ENCODE results near the gene MYO9A. TPM values are rescaled to one million over a fixed set of nuclear protein-coding genes. Genes with fewer than 3 reads are reported as not detected.
A peak's percentile ranks its signal among the peaks of the same experiment; 100 is the strongest.
"Not testable (repeated sequence)": the region's sequence is repeated elsewhere in the genome, so short reads cannot be mapped to it uniquely, and the experiment has no call there.

Gene MYO9A
- total and polyA plus RNA-seq, 4 donors = 17.2 to 116 (median 40.4) TPM

GRCh38 chr15:71999807-72000206 is 118.1 kb downstream of the MYO9A start:
- H3K27me3 ChIP-seq (ENCODE audit: control insufficient read depth, insufficient read depth, low read length) = no peaks in the 10 kb centered on the region
- H3K4me1 ChIP-seq (ENCODE audit: control insufficient read depth, insufficient read depth, low read length) = no peaks in the 10 kb centered on the region
- no CpG with 5 or more reads among the region's 1 CpG for WGBS (ENCODE audit: insufficient coverage)
- no peaks in the 10 kb centered on the region for H3K9me3 ChIP-seq (ENCODE audit: control insufficient read depth, insufficient read depth, low read length)
- H3K4me3 ChIP-seq (ENCODE audit: low read depth, low read length) = no peak overlapping the region
- no peak overlapping the region for H3K27ac ChIP-seq (ENCODE audit: low read depth, low read length)
- DNase-seq (ENCODE audit: low read depth in 4 of 6, low spot score in 6 of 6) = no peak
- peaks cover 2% of the 10 kb centered on the region for H3K36me3 ChIP-seq (ENCODE audit: control insufficient read depth, insufficient read depth, low read length)

GRCh38 chr15:71998717-71999116 is 119.2 kb downstream of the MYO9A start:
- not testable (repeated sequence) for H3K9me3 ChIP-seq (ENCODE audit: control insufficient read depth, insufficient read depth, low read length); H3K27ac ChIP-seq (ENCODE audit: low read depth, low read length); H3K27me3 ChIP-seq (ENCODE audit: control insufficient read depth, insufficient read depth, low read length); DNase-seq (ENCODE audit: low read depth in 4 of 6, low spot score in 6 of 6); H3K36me3 ChIP-seq (ENCODE audit: control insufficient read depth, insufficient read depth, low read length); H3K4me1 ChIP-seq (ENCODE audit: control insufficient read depth, insufficient read depth, low read length); H3K4me3 ChIP-seq (ENCODE audit: low read depth, low read length)
- WGBS (ENCODE audit: insufficient coverage) = no CpG with 5 or more reads among the region's 6 CpGs

- no CpG with 5 or more reads among the region's 4 CpGs for WGBS (ENCODE audit: insufficient coverage)
- Histone ChIP-seq H3K4me1 (ENCODE audit: control insufficient read depth, insufficient read depth, low read length) (no peaks in the 10 kb centered on the region), H3K36me3 (ENCODE audit: control insufficient read depth, insufficient read depth, low read length) (no peaks in the 10 kb centered on the region)
These were observed 120.3 kb downstream of the MYO9A start for GRCh38 chr15:71997691-71998090.

GRCh38 chr15:71975816-71976150 is 142.2 kb downstream of the MYO9A start:
- no peak overlapping the region for H3K27ac ChIP-seq (ENCODE audit: low read depth, low read length)
- no peaks in the 10 kb centered on the region for H3K27me3 ChIP-seq (ENCODE audit: control insufficient read depth, insufficient read depth, low read length)
- H3K9me3 ChIP-seq (ENCODE audit: control insufficient read depth, insufficient read depth, low read length) = no peaks in the 10 kb centered on the region
- WGBS (ENCODE audit: insufficient coverage) = 54% methylated on average over 3 of the region's 6 CpGs
- H3K36me3 ChIP-seq (ENCODE audit: control insufficient read depth, insufficient read depth, low read length) = peaks cover 9% of the 10 kb centered on the region
- no peaks in the 10 kb centered on the region for H3K4me1 ChIP-seq (ENCODE audit: control insufficient read depth, insufficient read depth, low read length)
- no peak overlapping the region for H3K4me3 ChIP-seq (ENCODE audit: low read depth, low read length)
- no peak for DNase-seq (ENCODE audit: low read depth in 4 of 6, low spot score in 6 of 6)

More at GRCh38 chr15:71997691-71998090, 120.3 kb downstream of the MYO9A start:
- H3K27ac ChIP-seq (ENCODE audit: low read depth, low read length) = no peak overlapping the region
- DNase-seq (ENCODE audit: low read depth in 4 of 6, low spot score in 6 of 6) = peak in 1 of 6 donors; percentile 2
- H3K27me3 ChIP-seq (ENCODE audit: control insufficient read depth, insufficient read depth, low read length) = no peaks in the 10 kb centered on the region
- H3K9me3 ChIP-seq (ENCODE audit: control insufficient read depth, insufficient read depth, low read length) = no peaks in the 10 kb centered on the region
- no peak overlapping the region for H3K4me3 ChIP-seq (ENCODE audit: low read depth, low read length)

- H3K4me3 ChIP-seq (ENCODE audit: low read depth, low read length) = no peak overlapping the region
- H3K27ac ChIP-seq (ENCODE audit: low read depth, low read length) = no peak overlapping the region
- no peaks in the 10 kb centered on the region for H3K27me3 ChIP-seq (ENCODE audit: control insufficient read depth, insufficient read depth, low read length)
- H3K4me1 ChIP-seq (ENCODE audit: control insufficient read depth, insufficient read depth, low read length) = no peaks in the 10 kb centered on the region
- H3K36me3 ChIP-seq (ENCODE audit: control insufficient read depth, insufficient read depth, low read length) = peaks cover 9% of the 10 kb centered on the region
- 100% methylated on average over 1 of the region's 3 CpGs for WGBS (ENCODE audit: insufficient coverage)
- no peak for DNase-seq (ENCODE audit: low read depth in 4 of 6, low spot score in 6 of 6)
- H3K9me3 ChIP-seq (ENCODE audit: control insufficient read depth, insufficient read depth, low read length) = no peaks in the 10 kb centered on the region
These were observed 143.7 kb downstream of the MYO9A start for GRCh38 chr15:71974211-71974610.

GRCh38 chr15:71973366-71973765 is 144.6 kb downstream of the MYO9A start:
- no peak for DNase-seq (ENCODE audit: low read depth in 4 of 6, low spot score in 6 of 6)
- H3K9me3 ChIP-seq (ENCODE audit: control insufficient read depth, insufficient read depth, low read length) = no peaks in the 10 kb centered on the region
- no peaks in the 10 kb centered on the region for H3K27me3 ChIP-seq (ENCODE audit: control insufficient read depth, insufficient read depth, low read length)
- peaks cover 9% of the 10 kb centered on the region for H3K36me3 ChIP-seq (ENCODE audit: control insufficient read depth, insufficient read depth, low read length)
- no CpG with 5 or more reads among the region's 5 CpGs for WGBS (ENCODE audit: insufficient coverage)
- no peak overlapping the region for H3K4me3 ChIP-seq (ENCODE audit: low read depth, low read length)
- no peaks in the 10 kb centered on the region for H3K4me1 ChIP-seq (ENCODE audit: control insufficient read depth, insufficient read depth, low read length)
- no peak overlapping the region for H3K27ac ChIP-seq (ENCODE audit: low read depth, low read length)

- H3K36me3 ChIP-seq (ENCODE audit: control insufficient read depth, insufficient read depth, low read length) = no peaks in the 10 kb centered on the region
- 100% methylated on average over 1 of the region's 2 CpGs for WGBS (ENCODE audit: insufficient coverage)
These were observed 146.0 kb downstream of the MYO9A start for GRCh38 chr15:71971905-71972304.

GRCh38 chr15:71970435-71970834 is 147.5 kb downstream of the MYO9A start:
- no peaks in the 10 kb centered on the region for H3K9me3 ChIP-seq (ENCODE audit: control insufficient read depth, insufficient read depth, low read length)
- H3K27me3 ChIP-seq (ENCODE audit: control insufficient read depth, insufficient read depth, low read length) = no peaks in the 10 kb centered on the region
- no peak overlapping the region for H3K27ac ChIP-seq (ENCODE audit: low read depth, low read length)
- no peaks in the 10 kb centered on the region for H3K36me3 ChIP-seq (ENCODE audit: control insufficient read depth, insufficient read depth, low read length)
- WGBS (ENCODE audit: insufficient coverage) = no CpG with 5 or more reads among the region's 1 CpG
- no peak overlapping the region for H3K4me3 ChIP-seq (ENCODE audit: low read depth, low read length)
- H3K4me1 ChIP-seq (ENCODE audit: control insufficient read depth, insufficient read depth, low read length) = no peaks in the 10 kb centered on the region
- DNase-seq (ENCODE audit: low read depth in 4 of 6, low spot score in 6 of 6) = no peak

More at GRCh38 chr15:71971905-71972304, 146.0 kb downstream of the MYO9A start:
- DNase-seq (ENCODE audit: low read depth in 4 of 6, low spot score in 6 of 6) = no peak
- Histone ChIP-seq H3K4me1 (ENCODE audit: control insufficient read depth, insufficient read depth, low read length) (no peaks in the 10 kb centered on the region), H3K27me3 (ENCODE audit: control insufficient read depth, insufficient read depth, low read length) (no peaks in the 10 kb centered on the region), H3K9me3 (ENCODE audit: control insufficient read depth, insufficient read depth, low read length) (no peaks in the 10 kb centered on the region), H3K4me3 (ENCODE audit: low read depth, low read length) (no peak overlapping the region), H3K27ac (ENCODE audit: low read depth, low read length) (no peak overlapping the region)

- no peak for DNase-seq (ENCODE audit: low read depth in 4 of 6, low spot score in 6 of 6)
- no CpG with 5 or more reads among the region's 1 CpG for WGBS (ENCODE audit: insufficient coverage)
- H3K36me3 ChIP-seq (ENCODE audit: control insufficient read depth, insufficient read depth, low read length) = no peaks in the 10 kb centered on the region
- no peak overlapping the region for H3K27ac ChIP-seq (ENCODE audit: low read depth, low read length)
- H3K27me3 ChIP-seq (ENCODE audit: control insufficient read depth, insufficient read depth, low read length) = no peaks in the 10 kb centered on the region
- no peaks in the 10 kb centered on the region for H3K4me1 ChIP-seq (ENCODE audit: control insufficient read depth, insufficient read depth, low read length)
- H3K4me3 ChIP-seq (ENCODE audit: low read depth, low read length) = no peak overlapping the region
- no peaks in the 10 kb centered on the region for H3K9me3 ChIP-seq (ENCODE audit: control insufficient read depth, insufficient read depth, low read length)
These were observed 155.4 kb downstream of the MYO9A start for GRCh38 chr15:71962537-71962936.

- Histone ChIP-seq H3K4me3 (ENCODE audit: low read depth, low read length) (no peak overlapping the region), H3K27me3 (ENCODE audit: control insufficient read depth, insufficient read depth, low read length) (no peaks in the 10 kb centered on the region), H3K27ac (ENCODE audit: low read depth, low read length) (no peak overlapping the region), H3K4me1 (ENCODE audit: control insufficient read depth, insufficient read depth, low read length) (no peaks in the 10 kb centered on the region), H3K36me3 (ENCODE audit: control insufficient read depth, insufficient read depth, low read length) (no peaks in the 10 kb centered on the region), H3K9me3 (ENCODE audit: control insufficient read depth, insufficient read depth, low read length) (no peaks in the 10 kb centered on the region)
- no peak for DNase-seq (ENCODE audit: low read depth in 4 of 6, low spot score in 6 of 6)
- no CpG with 5 or more reads among the region's 2 CpGs for WGBS (ENCODE audit: insufficient coverage)
These were observed 160.9 kb downstream of the MYO9A start for GRCh38 chr15:71957026-71957425.
